HTR-8/SVneo (cell line): Measurements from ENCODE around the gene NNAT.
"Not testable (repeated sequence)": the region's sequence is repeated elsewhere in the genome, so short reads cannot be mapped to it uniquely, and the experiment has no call there.

Source experiments
- DNase-seq: peaks from one replicate; pipeline ENCODE4 v3.0.0; 2011; ENCODE audit warnings: low spot score, mixed read lengths; ENCODE audit not compliant: insufficient read length
- FAIRE-seq: peaks from 2 replicates; lab custom pipeline; 2011; peaks lifted over from hg19 to GRCh38; lab: Jason Lieb, UNC

Gene NNAT

GRCh38 chr20:37535443-37536132 is 14.5 kb downstream of the NNAT start:
- FAIRE-seq (peak; percentile 60), DNase-seq (no peak)

DNA sequence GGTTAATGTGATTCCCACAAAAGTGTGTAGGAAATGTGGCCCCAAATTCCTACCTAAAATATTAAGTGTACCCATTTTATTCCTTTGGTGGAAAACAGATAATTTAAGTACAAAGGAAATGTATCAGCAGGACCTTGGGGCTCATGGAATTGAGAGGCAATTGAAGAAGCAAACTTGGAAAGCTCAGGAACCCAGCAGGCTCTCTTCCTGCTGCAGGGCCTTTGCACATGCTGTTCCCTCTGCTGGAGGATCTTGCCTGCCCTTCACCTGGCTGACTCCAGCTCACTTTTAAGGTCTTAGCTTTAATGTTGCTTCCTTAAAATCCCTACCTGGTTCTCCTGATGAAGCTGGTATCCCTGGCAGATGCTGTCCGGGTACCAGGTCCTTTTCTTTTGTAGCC is 16.5 kb downstream of the NNAT start:
- DNase-seq, result no peak
- FAIRE-seq, result no peak

- peak; percentile 49 for FAIRE-seq
- DNase-seq, result no peak
Observed at GRCh38 chr20:37538003-37538402, 17.0 kb downstream of the NNAT start.

DNA sequence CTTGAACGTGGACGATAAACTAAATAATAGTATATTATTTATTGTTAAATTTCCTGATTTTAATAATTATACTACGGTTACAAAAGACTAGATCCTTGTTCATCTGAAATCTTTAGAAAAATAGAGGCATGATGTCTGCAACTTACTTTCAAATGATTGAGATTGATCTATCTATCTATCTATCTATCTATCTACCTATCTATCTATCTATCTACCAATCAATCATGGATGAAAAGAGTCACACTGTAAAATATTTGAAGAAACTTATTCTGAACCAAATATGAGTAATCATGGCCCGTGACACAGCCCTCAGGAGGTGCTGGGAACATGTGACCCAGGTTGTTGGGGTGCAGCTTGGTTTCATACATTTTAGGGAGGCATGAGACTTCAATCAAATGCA is 18.4 kb downstream of the NNAT start:
- no peak for DNase-seq
- FAIRE-seq, result no peak

GRCh38 chr20:37540001-37540400 is 19.0 kb downstream of the NNAT start:
- FAIRE-seq (no peak), DNase-seq (no peak)

DNA sequence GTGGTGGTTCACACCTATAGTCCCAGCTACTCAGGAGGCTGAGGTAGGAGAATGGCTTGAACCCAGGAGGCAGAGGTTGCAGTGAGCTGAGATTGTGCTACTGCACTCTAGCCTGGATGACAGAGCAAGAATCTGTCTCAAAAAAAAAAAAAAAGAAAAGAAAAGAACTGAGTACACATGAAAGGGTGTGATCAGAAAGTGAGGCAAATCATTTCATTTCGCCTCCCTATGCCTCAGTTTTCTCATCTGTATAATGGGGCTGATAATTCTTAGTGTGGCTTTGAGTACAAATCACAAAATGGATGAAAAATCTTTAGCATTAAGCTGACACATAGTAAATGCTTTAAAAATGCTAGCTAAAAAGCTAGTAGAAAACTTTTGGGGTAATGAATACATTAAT is 19.8 kb downstream of the NNAT start:
- not testable (repeated sequence) for FAIRE-seq, DNase-seq

DNA sequence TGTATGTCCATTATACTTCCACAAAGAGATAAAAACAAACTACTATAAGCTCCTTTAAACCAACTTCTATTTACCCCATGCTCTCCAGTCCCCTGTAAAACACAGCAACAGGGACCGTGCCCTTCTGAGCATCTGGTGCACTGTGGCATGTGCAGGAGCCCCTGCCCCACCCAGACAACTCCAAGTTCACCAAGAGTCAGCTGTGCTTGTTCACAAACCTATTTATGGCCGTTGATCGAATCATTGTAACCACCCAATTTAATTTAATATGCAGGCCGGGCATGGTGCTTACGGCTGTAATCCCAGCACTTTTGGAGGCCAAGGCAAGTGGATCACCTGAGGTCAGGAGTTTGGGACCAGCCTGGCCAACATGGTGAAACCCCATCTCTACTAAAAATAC is 20.3 kb downstream of the NNAT start:
- FAIRE-seq, result no peak
- no peak for DNase-seq

- no peak for DNase-seq
- FAIRE-seq, result peak; percentile 97
Observed at GRCh38 chr20:37542281-37542680, 21.2 kb downstream of the NNAT start.

GRCh38 chr20:37543828-37544227 is 22.8 kb downstream of the NNAT start:
- FAIRE-seq (peak; percentile 89), DNase-seq (peak; percentile 86)

DNA sequence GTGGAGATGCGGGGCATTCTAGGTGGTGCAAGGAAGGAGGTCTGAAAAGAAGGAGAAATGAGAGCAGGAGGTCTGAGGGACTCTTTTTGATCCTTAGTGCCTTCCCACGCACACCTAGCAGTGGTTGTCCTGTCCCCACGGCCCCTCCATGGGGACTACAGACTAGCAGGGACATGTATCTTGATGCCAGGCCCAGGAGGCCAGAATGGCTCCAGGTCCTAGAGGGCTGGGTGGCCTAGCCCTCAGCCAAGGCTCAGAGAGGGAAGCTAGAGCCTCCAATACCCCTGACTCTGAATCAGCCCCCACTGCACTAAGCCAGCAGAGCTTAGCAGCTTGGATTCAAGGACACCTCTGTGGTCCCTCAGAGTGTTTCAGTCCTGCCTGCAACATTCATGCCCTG is 23.3 kb downstream of the NNAT start:
- DNase-seq (no peak), FAIRE-seq (peak; percentile 69)

DNA sequence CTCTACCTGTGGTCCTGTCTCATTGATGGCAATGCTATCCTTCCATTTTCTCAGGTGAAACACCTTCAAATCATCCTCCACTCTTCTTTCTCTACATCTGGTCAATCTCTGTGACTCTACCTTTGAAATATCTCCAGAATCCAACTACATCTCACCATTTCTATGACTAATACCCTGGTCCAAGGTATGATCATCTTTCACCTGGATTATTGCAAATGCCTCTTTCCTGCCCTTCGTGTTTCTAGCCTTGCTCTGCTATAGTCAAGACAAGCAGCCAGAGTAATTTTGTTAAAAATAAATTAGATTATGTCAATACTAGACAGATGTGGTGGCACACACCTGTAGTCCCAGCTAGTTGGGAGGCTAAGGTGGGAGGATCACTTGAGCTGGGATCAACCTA is 24.5 kb downstream of the NNAT start:
- DNase-seq, result no peak
- peak; percentile 65 for FAIRE-seq

DNA sequence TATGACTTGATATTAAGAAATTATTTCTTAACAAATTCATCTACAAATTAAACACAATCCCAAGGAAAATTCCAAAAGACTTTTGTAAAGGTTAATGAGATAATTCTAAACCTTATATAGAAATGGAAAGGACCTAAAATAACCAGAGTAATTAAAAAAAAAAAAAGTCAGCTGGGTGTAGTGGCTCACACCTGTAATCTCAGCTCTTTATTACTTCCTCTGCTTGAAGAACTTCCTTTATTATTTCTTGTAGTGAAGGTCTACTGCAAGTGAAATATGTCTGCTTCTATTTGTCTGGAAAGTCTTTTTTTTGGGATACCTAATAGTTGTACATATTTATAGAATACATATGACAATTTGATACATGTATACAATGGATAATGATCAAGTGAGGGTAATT is 26.9 kb downstream of the NNAT start:
- FAIRE-seq (no peak), DNase-seq (no peak)

DNA sequence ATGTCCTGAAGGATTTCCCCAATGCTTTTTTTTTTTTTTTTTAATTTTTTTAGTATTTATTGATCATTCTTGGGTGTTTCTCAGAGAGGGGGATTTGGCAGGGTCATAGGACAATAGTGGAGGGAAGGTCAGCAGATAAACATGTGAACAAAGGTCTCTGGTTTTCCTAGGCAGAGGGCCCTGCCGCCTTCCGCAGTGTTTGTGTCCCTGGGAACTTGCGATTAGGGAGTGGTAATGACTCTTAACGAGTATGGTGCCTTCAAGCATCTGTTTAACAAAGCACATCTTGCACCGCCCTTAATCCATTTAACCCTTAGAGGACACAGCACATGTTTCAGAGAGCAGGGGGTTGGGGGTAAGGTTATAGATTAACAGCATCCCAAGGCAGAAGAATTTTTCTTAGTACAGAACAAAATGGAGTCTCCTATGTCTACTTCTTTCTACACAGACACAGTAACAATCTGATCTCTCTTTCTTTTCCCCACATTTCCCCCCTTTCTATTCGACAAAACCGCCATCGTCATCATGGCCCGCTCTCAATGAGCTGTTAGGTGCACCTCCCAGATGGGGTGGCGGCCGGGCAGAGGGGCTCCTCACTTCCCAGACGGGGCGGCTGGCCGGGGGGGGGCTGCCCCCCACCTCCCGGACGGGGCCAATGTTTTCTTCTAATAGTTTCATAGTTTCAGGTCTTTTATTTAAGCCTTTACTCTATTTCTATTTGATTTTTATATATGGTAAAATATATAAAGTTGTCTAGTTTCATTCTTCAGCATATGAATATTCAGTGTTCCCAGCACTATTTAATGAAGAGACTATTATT is 29.3 kb downstream of the NNAT start:
- not testable (repeated sequence) for FAIRE-seq

GRCh38 chr20:37551660-37552059 is 30.6 kb downstream of the NNAT start:
- FAIRE-seq, DNase-seq: not testable (repeated sequence)

More for the DNA sequence above, 29.3 kb downstream of the NNAT start:
- not testable (repeated sequence) for DNase-seq

DNA sequence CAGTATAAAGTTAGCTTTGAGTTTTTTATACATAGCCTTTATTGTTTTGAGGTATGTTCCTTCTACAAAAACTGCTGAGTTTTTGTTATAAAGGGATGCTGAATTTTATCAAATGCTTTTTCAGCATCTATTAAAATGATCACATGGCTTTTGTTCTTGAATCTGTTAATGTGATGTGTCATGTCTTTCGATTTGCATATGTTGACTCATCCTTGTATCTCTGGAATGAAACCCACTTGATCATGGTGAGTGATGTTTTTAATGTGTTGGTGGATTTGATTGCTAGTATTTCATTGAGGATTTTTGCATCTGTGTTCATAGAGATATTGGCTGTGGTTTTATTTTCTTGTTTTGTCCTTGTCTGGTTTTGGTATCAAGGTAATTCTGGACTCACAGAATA is 31.4 kb downstream of the NNAT start:
- FAIRE-seq (peak; percentile 86), DNase-seq (no peak)

- not testable (repeated sequence) for DNase-seq, FAIRE-seq
Observed at GRCh38 chr20:37554721-37555298, 33.8 kb downstream of the NNAT start.

GRCh38 chr20:37556538-37556937 is 35.5 kb downstream of the NNAT start:
- DNase-seq (no peak), FAIRE-seq (no peak)

- no peak for FAIRE-seq
- DNase-seq, result no peak
Observed at GRCh38 chr20:37558306-37558705, 37.3 kb downstream of the NNAT start.

GRCh38 chr20:37558779-37559178 is 37.7 kb downstream of the NNAT start:
- FAIRE-seq, result peak; percentile 16

DNA sequence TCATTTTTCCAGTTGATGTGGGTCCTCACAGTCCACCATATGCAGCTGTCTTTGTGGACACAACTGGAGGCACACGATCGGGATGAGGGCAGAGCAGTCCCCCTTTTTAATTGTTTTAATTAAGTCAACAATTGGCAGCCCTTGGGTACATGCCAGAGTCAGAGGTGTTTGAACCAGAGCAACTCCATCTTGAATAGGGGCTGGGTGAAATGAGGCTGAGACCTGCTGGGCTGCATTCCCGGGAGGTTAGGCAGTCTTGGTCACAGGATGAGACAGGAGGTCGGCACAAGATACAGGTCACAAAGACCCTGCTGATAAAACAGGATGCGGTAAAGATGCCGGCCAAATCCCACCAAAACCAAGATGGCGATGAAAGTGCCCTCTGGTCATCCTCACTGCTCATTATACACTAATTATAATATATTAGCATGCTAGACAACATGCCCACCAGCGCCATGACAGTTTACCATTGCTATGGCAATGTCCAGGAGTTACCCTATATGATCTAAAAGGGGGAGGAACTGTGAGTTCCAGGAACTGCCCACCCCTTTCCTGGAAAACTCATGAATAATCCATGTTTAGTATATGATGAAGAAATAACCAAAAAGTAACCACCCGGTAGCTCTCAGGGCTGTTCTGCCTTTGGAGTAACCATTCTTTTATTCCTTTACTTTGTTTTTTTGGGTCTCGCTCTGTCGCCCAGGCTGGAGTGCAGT is 38.4 kb downstream of the NNAT start:
- no peak for FAIRE-seq
- no peak for DNase-seq

More at GRCh38 chr20:37558779-37559178, 37.7 kb downstream of the NNAT start:
- no peak for DNase-seq
